Measurements from ENCODE around the gene SPEG. TPM values are rescaled to one million over a fixed set of nuclear protein-coding genes. Genes with fewer than 3 reads are reported as not detected.
A peak's percentile ranks its signal among the peaks of the same experiment; 100 is the strongest.

Gene SPEG
- total RNA-seq, 1 experiment from 2014 or later, result 16.7 TPM

GRCh38 chr2:219517954-219518778 lies 83.5 kb downstream of the SPEG start:
- Mint-ChIP-seq H3K36me3 (ENCODE audit: insufficient read depth, unreplicated experiment) (peaks cover 8% of the 10 kb centered on the region), H3K4me3 (ENCODE audit: low read depth, unreplicated experiment) (no peak overlapping the region), H3K9me3 (ENCODE audit: low read depth, unreplicated experiment) (no peaks in the 10 kb centered on the region), H3K27ac (ENCODE audit: unreplicated experiment) (no peak overlapping the region), H3K27me3 (ENCODE audit: unreplicated experiment) (peaks cover 96% of the 10 kb centered on the region), H3K4me1 (ENCODE audit: low read depth, unreplicated experiment) (peaks cover 29% of the 10 kb centered on the region)
- no peak for DNase-seq
- TF ChIP-seq CTCF (IDR thresholded peaks at IDR 0.05; ENCODE audit: unreplicated experiment), result no peak
- intact Hi-C loops (cut with micrococcal nuclease; ENCODE audit: unreplicated experiment), result no loop called here
- BruUV-seq (replicated peaks), result no TSS peak
- CTCF ChIA-PET, result interaction anchor here (1.2 to 1.7 kb wide), 2 partner anchors 20 to 23 kb away, joined by 3 to 9 read pairs; partner anchors contain the start of gene GMPPA

- no TSS peak for BruUV-seq (replicated peaks)
- no peak overlapping the region for H3K4me3 Mint-ChIP-seq (ENCODE audit: low read depth, unreplicated experiment)
- H3K27me3 Mint-ChIP-seq (ENCODE audit: unreplicated experiment), result peaks cover 82% of the 10 kb centered on the region
- H3K27ac Mint-ChIP-seq (ENCODE audit: unreplicated experiment), result no peak overlapping the region
- intact Hi-C loops (cut with micrococcal nuclease; ENCODE audit: unreplicated experiment), result no loop called here
- CTCF ChIA-PET, result interaction anchor here (1.1 to 1.7 kb wide), 4 partner anchors 10 to 24 kb away, joined by 3 to 9 read pairs (median 5); partner anchors contain the start of gene GMPPA
- DNase-seq, result no peak
- H3K36me3 Mint-ChIP-seq (ENCODE audit: insufficient read depth, unreplicated experiment), result no peaks in the 10 kb centered on the region
- H3K4me1 Mint-ChIP-seq (ENCODE audit: low read depth, unreplicated experiment), result peaks cover 15% of the 10 kb centered on the region
- no peaks in the 10 kb centered on the region for H3K9me3 Mint-ChIP-seq (ENCODE audit: low read depth, unreplicated experiment)
- no peak for TF ChIP-seq CTCF (IDR thresholded peaks at IDR 0.05; ENCODE audit: unreplicated experiment)
Observed at GRCh38 chr2:219519526-219519916, 84.9 kb downstream of the SPEG start.

DNA sequence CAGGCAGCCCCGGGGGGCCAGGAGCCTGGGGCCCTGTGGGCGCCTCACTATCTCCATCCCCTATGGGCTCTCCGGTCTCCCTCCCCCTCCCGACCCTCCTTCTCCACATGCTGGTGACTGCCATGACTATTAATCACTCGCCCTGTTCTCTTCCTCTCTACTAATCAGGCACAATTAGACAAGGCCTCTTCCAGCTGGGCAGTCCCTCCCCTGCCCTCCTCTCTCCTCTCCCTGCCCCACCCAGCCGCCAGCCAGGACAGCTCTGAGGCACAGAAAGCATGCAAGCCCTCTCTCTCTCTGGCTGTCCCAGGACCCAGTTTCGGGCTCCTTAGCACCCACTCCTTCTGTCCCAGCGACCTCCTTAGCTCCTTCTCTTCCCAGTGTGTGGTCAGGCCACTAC lies 85.4 kb downstream of the SPEG start:
- H3K36me3 Mint-ChIP-seq (ENCODE audit: insufficient read depth, unreplicated experiment), result no peaks in the 10 kb centered on the region
- H3K27ac Mint-ChIP-seq (ENCODE audit: unreplicated experiment), result no peak overlapping the region
- no peak overlapping the region for H3K4me3 Mint-ChIP-seq (ENCODE audit: low read depth, unreplicated experiment)
- BruUV-seq (replicated peaks), result no TSS peak
- CTCF ChIA-PET, result interaction anchor here (0.7 to 1.9 kb wide), 10 partner anchors 8 to 132 kb away, joined by 3 to 11 read pairs (median 3); partner anchors contain the start of genes DNPEP and GMPPA
- no peak for TF ChIP-seq CTCF (IDR thresholded peaks at IDR 0.05; ENCODE audit: unreplicated experiment)
- intact Hi-C loops (cut with micrococcal nuclease; ENCODE audit: unreplicated experiment), result loop anchor here (5.0 kb wide), 1 partner anchor 43 kb away; no protein-coding TSS in a partner anchor
- peaks cover 14% of the 10 kb centered on the region for H3K4me1 Mint-ChIP-seq (ENCODE audit: low read depth, unreplicated experiment)
- H3K27me3 Mint-ChIP-seq (ENCODE audit: unreplicated experiment), result peaks cover 77% of the 10 kb centered on the region
- H3K9me3 Mint-ChIP-seq (ENCODE audit: low read depth, unreplicated experiment), result no peaks in the 10 kb centered on the region
- no peak for DNase-seq

- H3K27ac Mint-ChIP-seq (ENCODE audit: unreplicated experiment), result no peak overlapping the region
- CTCF ChIA-PET, result interaction anchor here (0.6 to 1.9 kb wide), 10 partner anchors 9 to 90 kb away, joined by 3 to 20 read pairs (median 4); partner anchors contain the start of gene GMPPA
- no peaks in the 10 kb centered on the region for H3K36me3 Mint-ChIP-seq (ENCODE audit: insufficient read depth, unreplicated experiment)
- intact Hi-C loops (cut with micrococcal nuclease; ENCODE audit: unreplicated experiment), result loop anchor here (1.0 to 5.0 kb wide), 2 partner anchors 23 to 44 kb away; partner anchors contain the start of gene GMPPA
- no TSS peak for BruUV-seq (replicated peaks)
- no peak overlapping the region for H3K4me3 Mint-ChIP-seq (ENCODE audit: low read depth, unreplicated experiment)
- TF ChIP-seq CTCF (IDR thresholded peaks at IDR 0.05; ENCODE audit: unreplicated experiment), result peak; percentile 91
- peak; percentile 66 for DNase-seq
- no peaks in the 10 kb centered on the region for H3K9me3 Mint-ChIP-seq (ENCODE audit: low read depth, unreplicated experiment)
- peaks cover 14% of the 10 kb centered on the region for H3K4me1 Mint-ChIP-seq (ENCODE audit: low read depth, unreplicated experiment)
- H3K27me3 Mint-ChIP-seq (ENCODE audit: unreplicated experiment), result peaks cover 77% of the 10 kb centered on the region
Observed at GRCh38 chr2:219521066-219521880, 86.6 kb downstream of the SPEG start.

Measured in Calu3 (cell line).